HEK293 (cell line): ENCODE data around the gene SFR1.

ENCODE experiments used
- CTCF ChIA-PET: fragments of 350-600 bp; formaldehyde crosslinking; extraction: SDS; loops from one replicate; lab custom pipeline; 2021; ENCODE audit warnings: antibody characterized with exemption; lab: Yijun Ruan, JAX
- POLR2A ChIA-PET: fragments of 300-600 bp; formaldehyde crosslinking; extraction: SDS; loops from one replicate; lab custom pipeline; 2020; ENCODE audit warnings: antibody characterized with exemption, inconsistent platforms; lab: Yijun Ruan, JAX
- H3K27ac ChIP-seq: fragments of 200-500 bp; sonication (Bioruptor generic); 2 replicates; pipeline ENCODE4 v1.5.1; 2014; ENCODE audit warnings: low read depth, low read length, control low read depth, inconsistent platforms; ENCODE audit errors: extremely low read depth
- H3K36me3 ChIP-seq, 2 experiments: fragments of 200-500 bp in 1 of 2; sonication (Bioruptor generic) in 1 of 2; 1 replicate in 1 of 2; 2 replicates in 1 of 2; pipeline ENCODE4 v1.5.1; 2014 to 2017; ENCODE audit warnings: inconsistent platforms in 2 of 2, low read length in 2 of 2; ENCODE audit not compliant: control insufficient read depth in 2 of 2, insufficient read depth in 1 of 2
- H3K4me1 ChIP-seq: fragments of 200-500 bp; sonication (Bioruptor generic); 2 replicates; pipeline ENCODE4 v1.5.1; 2014; ENCODE audit warnings: mild to moderate bottlenecking, low read length, inconsistent platforms; ENCODE audit not compliant: control insufficient read depth, insufficient read depth
- H3K4me3 ChIP-seq: 2 replicates; pipeline ENCODE4 v1.5.1; 2011; ENCODE audit warnings: low read depth, mild to moderate bottlenecking, control low read depth, low read length, moderate library complexity
- H3K9me3 ChIP-seq: fragments of 200-500 bp; sonication (Bioruptor generic); 2 replicates; pipeline ENCODE4 v1.5.1; 2014; ENCODE audit warnings: low read depth, low read length, inconsistent platforms; ENCODE audit not compliant: control insufficient read depth, insufficient read depth
- GLIS2 ChIP-seq: fragments of 450-650 bp; formaldehyde crosslinking; IDR thresholded peaks from 2 replicates; pipeline ENCODE4 v1.5.1; 2016; ENCODE audit warnings: missing biosample characterization, missing genetic modification characterization
- KLF1 ChIP-seq: fragments of 450-650 bp; formaldehyde crosslinking; IDR thresholded peaks from 2 replicates; pipeline ENCODE4 v1.5.1; 2016; ENCODE audit warnings: missing biosample characterization, missing genetic modification characterization
- MEIS1 ChIP-seq: sonication (generic); formaldehyde crosslinking; IDR thresholded peaks from 2 replicates; pipeline ENCODE4 v1.8.1; 2022; ENCODE audit warnings: missing genetic modification reagents, mild to moderate bottlenecking, borderline replicate concordance
- MZF1 ChIP-seq: fragments of 450-650 bp; formaldehyde crosslinking; IDR thresholded peaks from 2 replicates; pipeline ENCODE4 v1.5.1; 2017; ENCODE audit warnings: missing biosample characterization, missing genetic modification characterization, borderline replicate concordance
- PATZ1 ChIP-seq: fragments of 450-650 bp; formaldehyde crosslinking; IDR thresholded peaks from 2 replicates; pipeline ENCODE4 v1.5.1; 2016; ENCODE audit warnings: missing biosample characterization, missing genetic modification characterization
- PRDM6 ChIP-seq: fragments of 450-650 bp; formaldehyde crosslinking; IDR thresholded peaks from 2 replicates; pipeline ENCODE4 v1.5.1; 2017; ENCODE audit warnings: missing biosample characterization, missing genetic modification characterization
- SALL2 ChIP-seq: fragments of 450-650 bp; formaldehyde crosslinking; IDR thresholded peaks from 2 replicates; pipeline ENCODE4 v1.5.0; 2017; ENCODE audit warnings: missing biosample characterization, mild to moderate bottlenecking, missing genetic modification characterization, borderline replicate concordance
- SCRT1 ChIP-seq: fragments of 450-650 bp; formaldehyde crosslinking; IDR thresholded peaks from 2 replicates; pipeline ENCODE4 v1.5.1; 2016; ENCODE audit warnings: missing biosample characterization, missing genetic modification characterization, borderline replicate concordance
- YY1 ChIP-seq: fragments of 450-650 bp; formaldehyde crosslinking; IDR thresholded peaks from 2 replicates; pipeline ENCODE4 v1.5.1; 2018; ENCODE audit warnings: missing biosample characterization, missing genetic modification characterization
- ZFP69B ChIP-seq: fragments of 450-650 bp; formaldehyde crosslinking; IDR thresholded peaks from 2 replicates; pipeline ENCODE4 v1.5.1; 2016; ENCODE audit warnings: missing biosample characterization, missing genetic modification characterization
- ZNF114 ChIP-seq: fragments of 450-650 bp; formaldehyde crosslinking; IDR thresholded peaks from 2 replicates; pipeline ENCODE4 v1.5.0; 2017; ENCODE audit warnings: missing biosample characterization, missing genetic modification characterization
- ZNF140 ChIP-seq: fragments of 450-650 bp; formaldehyde crosslinking; IDR thresholded peaks from 2 replicates; pipeline ENCODE4 v1.5.1; 2016; ENCODE audit warnings: missing biosample characterization, missing genetic modification characterization
- ZNF155 ChIP-seq: fragments of 450-650 bp; formaldehyde crosslinking; IDR thresholded peaks from 2 replicates; pipeline ENCODE4 v1.5.1; 2016; ENCODE audit warnings: missing biosample characterization, missing genetic modification characterization
- ZNF362 ChIP-seq: fragments of 450-650 bp; formaldehyde crosslinking; IDR thresholded peaks from 2 replicates; pipeline ENCODE4 v1.5.1; 2016; ENCODE audit warnings: missing biosample characterization, missing genetic modification characterization
- ZNF449 ChIP-seq: fragments of 450-650 bp; formaldehyde crosslinking; IDR thresholded peaks from 2 replicates; pipeline ENCODE4 v1.5.1; 2017; ENCODE audit warnings: missing biosample characterization, mild to moderate bottlenecking, missing genetic modification characterization, moderate library complexity
- ZNF514 ChIP-seq: fragments of 450-650 bp; formaldehyde crosslinking; IDR thresholded peaks from 2 replicates; pipeline ENCODE4 v1.5.1; 2016; ENCODE audit warnings: missing biosample characterization, missing genetic modification characterization
- ZNF529 ChIP-seq: fragments of 450-650 bp; formaldehyde crosslinking; IDR thresholded peaks from 2 replicates; pipeline ENCODE4 v1.5.1; 2017; ENCODE audit warnings: missing genetic modification characterization, missing biosample characterization; ENCODE audit not compliant: insufficient replicate concordance
- ZNF747 ChIP-seq: fragments of 450-650 bp; formaldehyde crosslinking; IDR thresholded peaks from 2 replicates; pipeline ENCODE4 v1.5.1; 2016; ENCODE audit warnings: missing biosample characterization, missing genetic modification characterization
- ZNF76 ChIP-seq: fragments of 450-650 bp; formaldehyde crosslinking; IDR thresholded peaks from 2 replicates; pipeline ENCODE4; 2016; ENCODE audit warnings: low read depth, missing biosample characterization, missing genetic modification characterization, borderline replicate concordance
- ZNF792 ChIP-seq: fragments of 450-650 bp; formaldehyde crosslinking; IDR thresholded peaks from 2 replicates; pipeline ENCODE4 v1.5.1; 2016; ENCODE audit warnings: missing biosample characterization, missing genetic modification characterization

SFR1 gene

GRCh38 chr10:104084482-104085142, 37.4 kb upstream of the SFR1 start:
- no peak for TF ChIP-seq YY1
- TF ChIP-seq PATZ1 (tag by site-specific recombination) = no peak
- no peak for TF ChIP-seq KLF1
- no peaks in the 10 kb centered on the region for H3K36me3 ChIP-seq
- ChIA-PET POLR2A (interaction anchor here (0.8 kb wide), 1 partner anchor 444 kb away, joined by 3 read pairs; no protein-coding TSS in a partner anchor), CTCF (no interaction called here)
- no peak overlapping the region for H3K4me3 ChIP-seq
- H3K4me1 ChIP-seq = peaks cover 14% of the 10 kb centered on the region; the same call in 1 of the 2 replicates
- no peaks in the 10 kb centered on the region for H3K9me3 ChIP-seq
- H3K27ac ChIP-seq = no peak overlapping the region

- Histone ChIP-seq H3K27ac (no peak within 1 kb of the TSS), H3K4me1 (peaks cover 9% of the 10 kb centered on the region; the same call in 1 of the 2 replicates), H3K4me3 (no peak within 1 kb of the TSS), H3K36me3 (no peaks in the 10 kb centered on the region), H3K9me3 (no peaks in the 10 kb centered on the region)
- ChIA-PET POLR2A (no interaction called here), CTCF (no interaction called here)
- TF ChIP-seq KLF1 = 0 out of 2 replicates have a peak, but pooled peaks have one; percentile 20
- no peak for TF ChIP-seq ZNF114 (tag by site-specific recombination)
- 0 out of 2 replicates have a peak, but pooled peaks have one; percentile 26 for TF ChIP-seq PRDM6
Measured at GRCh38 chr10:104085801-104086400, 36.1 kb upstream of the SFR1 start, which contains the start of gene COL17A1. TSS of gene COL17A1 (minus strand) at chr10:104085880. CDS start at chr10:104080673, 5,207 bp downstream.

GRCh38 chr10:104088239-104088638, 33.7 kb upstream of the SFR1 start:
- TF ChIP-seq ZNF362 (no peak), ZNF155 (tag by site-specific recombination) (no peak), ZNF140 (tag by site-specific recombination) (no peak), SCRT1 (no peak), MEIS1 (no peak), ZNF114 (tag by site-specific recombination) (no peak), SALL2 (tag by site-specific recombination) (no peak), ZNF792 (tag by site-specific recombination) (no peak), GLIS2 (tag by site-specific recombination) (no peak), ZNF449 (tag by site-specific recombination) (no peak), MZF1 (tag by site-specific recombination) (no peak), ZFP69B (tag by site-specific recombination) (no peak), ZNF529 (tag by site-specific recombination) (no peak), ZNF747 (tag by site-specific recombination) (no peak), ZNF514 (tag by site-specific recombination) (no peak), ZNF76 (tag by site-specific recombination) (no peak)
- Histone ChIP-seq H3K9me3 (no peaks in the 10 kb centered on the region), H3K4me3 (no peak overlapping the region), H3K27ac (no peak overlapping the region), H3K36me3 (no peaks in the 10 kb centered on the region), H3K4me1 (no peaks in the 10 kb centered on the region)
- ChIA-PET POLR2A (no interaction called here), CTCF (no interaction called here)
